Stimulated activated CD4-positive, alpha-beta T cell treated with anti-CD3 and anti-CD28 coated beads, Interleukin-15, amount 100 ng/mL, for 1 hour (primary cell): Measurements from ENCODE around the gene CLPSL1.
"Not testable (repeated sequence)": the region's sequence is repeated elsewhere in the genome, so short reads cannot be mapped to it uniquely, and the experiment has no call there.

ENCODE experiments used
- DNase-seq, 2 donors: peaks; one replicate each; pipeline ENCODE4 v3.0.0-alpha.2; 2020; ENCODE audit warnings: low read depth in 1 of 2, low spot score in 1 of 2

CLPSL1 gene, protein sequence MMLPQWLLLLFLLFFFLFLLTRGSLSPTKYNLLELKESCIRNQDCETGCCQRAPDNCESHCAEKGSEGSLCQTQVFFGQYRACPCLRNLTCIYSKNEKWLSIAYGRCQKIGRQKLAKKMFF

DNA sequence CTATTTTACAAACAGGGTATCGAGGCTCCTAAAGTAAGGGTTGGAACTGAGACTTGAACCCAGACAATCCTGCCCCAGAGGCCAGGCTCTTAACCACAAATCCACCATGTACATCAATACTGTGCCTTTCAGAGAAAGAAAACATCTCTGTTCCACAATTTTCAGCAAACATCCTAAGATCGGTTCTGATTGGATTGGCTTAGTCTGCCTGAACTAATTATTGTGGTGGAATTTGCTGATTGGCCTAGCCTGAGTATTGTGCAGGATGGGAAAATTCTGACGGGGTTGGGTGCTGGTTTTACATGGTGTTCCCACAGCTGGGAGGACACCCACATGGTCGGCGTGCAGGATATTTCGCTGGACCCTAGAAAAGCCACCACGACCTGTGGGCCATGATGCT, at the start of gene CLPSL1:
CLPSL1 (plus strand) TSS at position 301 of the 400 bp plus-strand sequence; CDS start at position 393, 92 bp downstream.
- no peak for DNase-seq

- peak; percentile 80 to 87 for DNase-seq
Measured at GRCh38 chr6:35731414-35731735, 49.4 kb upstream of the CLPSL1 start.

DNA sequence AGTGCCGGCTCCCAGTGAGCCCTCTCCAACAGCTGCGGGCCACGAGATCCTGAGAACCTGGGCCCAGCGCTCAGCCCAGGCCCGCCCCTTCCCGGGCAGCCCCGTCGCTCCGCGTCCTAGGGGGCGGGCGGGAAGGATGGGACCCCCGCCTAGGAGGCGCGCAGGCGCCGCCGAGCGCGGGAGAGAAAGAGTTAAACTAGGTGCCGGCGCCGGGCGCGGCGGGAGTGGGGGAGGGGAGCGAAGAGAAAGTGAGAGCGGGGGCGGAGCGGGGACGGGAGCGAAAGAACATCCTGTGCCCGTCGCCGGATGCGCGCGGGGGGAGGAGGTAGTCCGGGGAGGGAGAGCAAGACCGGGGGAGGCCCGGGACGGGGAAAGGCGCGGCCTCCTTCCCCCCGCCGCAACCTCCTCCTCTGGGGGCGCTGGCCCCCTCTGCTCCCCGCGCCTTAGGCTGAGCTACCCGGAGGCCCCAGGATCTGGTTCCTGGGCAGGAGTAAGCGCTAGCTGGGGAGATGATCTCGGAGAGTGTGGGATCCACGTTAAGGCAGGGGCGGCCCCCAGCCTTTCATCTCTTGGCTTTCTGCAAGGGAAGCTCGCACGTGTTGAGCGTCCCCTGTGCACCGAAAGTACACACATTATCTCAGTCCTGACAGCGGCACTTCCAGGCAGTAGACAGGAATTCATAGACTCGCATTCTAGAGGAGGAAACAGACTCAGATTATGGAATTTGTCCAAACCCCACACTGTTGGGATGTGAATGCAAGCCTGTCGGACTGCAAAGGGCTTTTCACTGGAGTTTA, 48.9 kb upstream of the CLPSL1 start:
- peak; percentile 85 to 93 for DNase-seq

DNA sequence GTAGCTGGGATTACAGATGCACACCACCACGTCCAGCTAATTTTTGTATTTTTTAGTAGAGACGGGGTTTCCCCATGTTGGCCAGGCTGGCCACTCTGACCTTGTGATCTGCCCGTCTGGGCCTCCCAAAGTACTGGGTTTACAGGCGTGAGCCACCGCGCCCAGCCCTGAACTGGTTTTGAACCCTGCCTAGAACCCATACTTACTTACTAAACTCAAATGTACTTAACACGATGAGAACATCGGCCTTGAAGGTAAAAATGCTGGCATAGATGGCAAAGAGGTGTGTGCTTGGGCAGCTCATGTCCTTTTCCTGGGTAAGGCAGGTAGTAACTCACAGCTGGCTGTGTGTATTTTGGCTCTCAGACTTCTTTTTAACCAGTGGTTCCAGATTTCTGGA, 47.2 kb upstream of the CLPSL1 start:
- no peak for DNase-seq

DNA sequence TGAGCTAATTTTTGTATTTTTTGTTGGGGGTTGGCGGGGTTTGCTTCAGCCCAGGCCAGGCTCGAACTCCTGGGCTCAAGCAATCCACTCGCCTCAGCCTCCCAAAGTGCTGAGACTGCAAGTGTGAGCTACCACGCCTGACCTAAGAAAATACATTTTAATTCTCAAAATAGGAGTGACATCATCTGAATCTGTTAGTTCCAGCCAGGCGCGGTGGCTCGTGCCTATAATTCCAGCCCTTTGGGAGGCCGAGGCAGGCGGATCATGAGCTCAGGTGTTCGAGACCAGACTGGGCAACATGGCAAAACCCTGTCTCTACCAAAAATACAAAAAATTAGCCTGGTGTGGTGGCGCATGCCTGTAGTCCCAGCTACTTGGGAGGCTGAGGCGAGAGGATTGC, 46.5 kb upstream of the CLPSL1 start:
- DNase-seq, result not testable (repeated sequence)

- DNase-seq, result no peak
Measured at GRCh38 chr6:35735452-35735851, 45.4 kb upstream of the CLPSL1 start.

GRCh38 chr6:35736253-35736894, 44.4 kb upstream of the CLPSL1 start:
- DNase-seq, result peak; percentile 71 to 76

- DNase-seq, result no peak
Measured at GRCh38 chr6:35736982-35737412, 43.8 kb upstream of the CLPSL1 start, which contains the start of gene ARMC12. Gene ARMC12, plus strand, starts transcription at chr6:35737032. Its CDS starts 77 bp downstream, at chr6:35737109.

DNA sequence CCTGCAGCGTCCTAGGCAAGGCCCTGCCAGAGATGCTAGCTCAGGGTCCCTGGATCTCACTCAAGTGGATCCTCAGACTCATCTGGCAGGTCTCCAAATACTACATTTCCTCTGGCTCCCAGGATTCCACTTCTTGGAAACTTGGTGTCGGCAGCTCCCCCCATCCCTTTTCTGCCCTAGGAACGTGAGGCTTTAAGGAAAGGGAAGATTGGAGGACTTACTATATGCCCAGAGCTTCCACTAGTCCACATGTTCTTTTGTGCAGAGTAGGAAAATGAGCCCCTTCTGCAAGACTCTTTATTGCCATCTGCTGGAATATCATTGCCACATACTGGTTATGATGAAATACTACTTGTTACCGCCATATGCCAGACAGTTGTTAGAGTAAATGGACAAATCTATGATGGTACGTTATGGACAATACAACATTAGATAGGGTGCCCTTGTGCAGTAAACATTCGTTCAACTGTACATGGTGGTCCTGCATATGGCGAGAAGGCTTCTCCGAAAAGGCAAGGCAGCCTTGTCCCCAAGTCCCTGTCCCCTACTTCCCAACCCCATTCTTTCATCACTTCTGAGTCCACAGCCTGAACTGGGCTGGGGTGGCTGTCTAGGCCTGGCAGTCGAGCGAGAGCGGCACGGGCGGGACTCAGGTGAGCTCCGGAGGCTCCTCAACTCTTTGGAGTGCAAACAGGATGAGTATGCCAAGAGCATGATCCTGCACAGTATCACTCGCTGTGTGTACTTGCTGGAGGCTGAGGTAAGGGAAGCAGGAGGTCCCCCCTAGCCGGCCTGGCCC, 43.2 kb upstream of the CLPSL1 start:
- DNase-seq, result no peak

DNA sequence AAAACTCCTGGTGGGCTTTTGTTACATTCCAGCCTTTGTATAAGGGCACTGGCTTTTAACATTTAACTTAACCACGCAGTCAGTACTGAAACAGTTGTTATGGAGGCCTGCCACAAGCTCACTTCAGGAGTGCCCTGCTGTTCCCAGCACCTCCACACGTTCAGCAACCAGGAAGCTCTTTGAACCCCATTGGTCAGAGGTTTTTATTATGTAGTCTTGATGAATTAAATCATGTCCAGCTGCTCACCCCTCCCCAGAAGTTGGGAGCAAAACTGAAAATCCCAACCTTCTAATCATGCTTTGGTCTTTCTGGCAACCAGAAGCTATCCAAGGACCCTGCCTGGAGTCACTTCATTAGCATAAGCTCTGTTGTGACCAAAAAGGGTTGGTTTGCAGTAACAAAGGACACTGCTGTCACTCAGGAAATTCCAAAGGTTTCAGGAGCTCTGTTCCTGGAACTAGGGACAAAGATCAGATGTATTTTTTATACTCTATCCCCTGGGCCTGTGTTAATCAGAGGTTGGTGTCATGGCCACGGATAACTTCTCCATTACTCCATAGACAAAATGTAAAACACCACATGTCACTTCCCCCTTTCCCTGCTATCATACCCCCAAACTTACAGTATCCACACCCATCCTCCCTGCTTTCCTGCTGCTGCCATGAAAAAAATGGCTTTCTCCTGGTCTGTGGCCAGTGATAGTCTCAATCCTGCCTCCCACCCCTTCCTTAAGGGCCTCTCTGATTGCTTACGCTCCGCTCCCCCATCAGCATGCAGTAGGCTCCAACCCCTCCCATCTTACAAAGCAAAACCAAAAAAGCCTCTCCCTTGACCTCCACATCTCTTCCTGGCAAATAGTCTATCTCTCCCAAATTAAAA, 40.9 kb upstream of the CLPSL1 start:
- DNase-seq, result no peak

GRCh38 chr6:35742842-35743241, 38.0 kb upstream of the CLPSL1 start:
- DNase-seq, result no peak

- no peak for DNase-seq
Measured at GRCh38 chr6:35745509-35745908, 35.3 kb upstream of the CLPSL1 start.

- no peak for DNase-seq
Measured at GRCh38 chr6:35746516-35746915, 34.3 kb upstream of the CLPSL1 start.

GRCh38 chr6:35747877-35748276, 32.9 kb upstream of the CLPSL1 start:
- no peak for DNase-seq

GRCh38 chr6:35750557-35750956, 30.3 kb upstream of the CLPSL1 start:
- no peak for DNase-seq

- no peak for DNase-seq
Measured at GRCh38 chr6:35751594-35751993, 29.2 kb upstream of the CLPSL1 start.

DNA sequence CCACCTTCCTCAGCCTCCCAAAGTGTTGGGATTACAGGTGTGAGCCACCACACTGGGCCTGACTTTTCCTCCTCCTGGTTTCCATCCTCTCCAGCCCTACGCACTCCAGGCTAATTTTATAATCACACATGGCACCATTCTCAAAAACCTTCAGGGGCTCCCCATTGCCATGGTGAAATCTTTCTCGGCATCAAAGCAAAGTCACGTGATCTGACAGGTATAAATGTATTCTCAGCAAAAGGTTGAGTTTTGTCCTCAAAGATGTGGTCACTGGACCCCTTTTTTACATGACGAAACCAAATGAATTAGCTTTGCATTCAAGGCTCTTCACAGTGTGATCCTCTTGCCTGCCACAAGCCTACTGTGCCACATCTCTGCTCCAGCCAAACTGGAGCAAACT, 28.5 kb upstream of the CLPSL1 start:
- DNase-seq, result no peak

DNA sequence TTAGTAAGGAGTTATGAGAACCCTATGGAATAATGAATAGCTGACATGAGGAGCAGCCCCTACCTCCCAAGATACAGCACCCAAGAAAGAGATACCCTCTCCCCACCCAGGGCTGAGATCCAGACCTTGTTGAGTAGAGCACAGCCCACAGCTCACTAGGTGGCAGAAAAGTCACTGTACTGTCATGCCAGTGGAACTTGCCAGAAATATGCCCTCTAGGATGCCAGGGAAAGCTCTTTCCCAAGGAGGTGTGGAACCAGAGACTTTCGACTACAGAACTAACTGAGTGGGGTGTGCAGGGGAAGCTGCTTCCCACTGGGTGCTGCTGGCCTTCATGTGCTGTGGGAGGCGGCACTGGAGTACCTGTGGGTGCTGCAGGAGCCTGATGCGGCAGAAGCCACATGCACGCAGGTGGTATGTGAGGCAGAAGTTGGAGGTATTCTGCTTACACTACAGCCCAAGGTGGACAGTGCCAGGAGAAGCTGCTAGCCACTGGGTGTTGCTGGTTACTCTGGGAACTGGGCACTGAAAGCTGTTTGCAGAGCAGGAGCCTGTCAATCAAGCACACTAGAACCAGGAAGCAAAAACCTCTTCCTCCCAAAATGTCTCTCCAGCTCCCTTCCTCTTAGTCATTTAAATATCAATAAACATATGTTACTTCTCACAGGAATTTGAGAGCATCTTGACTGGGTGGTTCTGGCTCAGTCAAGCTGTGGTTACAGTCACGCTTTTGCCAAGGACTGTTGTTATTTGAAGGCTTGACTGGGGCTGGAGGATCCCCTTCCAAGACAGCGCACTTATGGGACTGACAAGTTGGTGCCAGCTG, 26.2 kb upstream of the CLPSL1 start:
- DNase-seq, result no peak

DNA sequence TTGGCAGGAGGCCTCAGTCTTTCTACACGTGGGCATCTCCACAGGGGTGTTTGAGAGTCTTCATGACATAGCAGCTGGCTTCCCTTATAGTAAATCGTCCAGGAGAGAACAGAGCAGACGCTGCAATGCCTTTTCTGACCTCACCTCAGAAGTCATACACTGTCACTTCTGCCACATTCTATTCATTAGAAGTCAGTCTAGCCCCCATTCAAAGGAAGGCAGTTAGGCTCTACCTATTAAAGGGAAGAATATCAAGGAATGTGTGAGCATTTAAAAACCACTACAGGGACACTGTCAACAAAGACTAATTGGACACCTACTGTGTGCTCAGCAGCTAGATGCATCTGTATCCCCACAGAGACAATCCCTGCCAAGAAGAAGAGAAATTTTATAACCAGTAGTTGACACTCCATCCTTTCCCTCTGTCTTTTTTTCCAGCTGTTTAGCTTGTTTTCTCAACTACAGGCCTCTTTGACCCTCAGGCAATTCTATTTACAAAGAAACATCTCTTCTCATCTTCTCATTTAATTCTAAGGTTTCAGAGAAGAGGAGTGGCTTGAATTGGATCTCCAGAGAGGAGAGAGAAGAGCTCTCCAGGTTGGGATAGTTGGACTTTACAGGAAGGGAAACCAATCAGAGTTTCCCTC, 25.4 kb upstream of the CLPSL1 start:
- no peak for DNase-seq
